NCI-H774 (cell line): ENCODE results near the gene CSHL1.
A peak's percentile ranks its signal among the peaks of the same experiment; 100 is the strongest.
"Not testable (repeated sequence)": the region's sequence is repeated elsewhere in the genome, so short reads cannot be mapped to it uniquely, and the experiment has no call there.

Source experiments
- DNase-seq: peaks from one replicate; lab custom pipeline; 2025; lab: John Stamatoyannopoulos, UW

CSHL1 gene

DNA sequence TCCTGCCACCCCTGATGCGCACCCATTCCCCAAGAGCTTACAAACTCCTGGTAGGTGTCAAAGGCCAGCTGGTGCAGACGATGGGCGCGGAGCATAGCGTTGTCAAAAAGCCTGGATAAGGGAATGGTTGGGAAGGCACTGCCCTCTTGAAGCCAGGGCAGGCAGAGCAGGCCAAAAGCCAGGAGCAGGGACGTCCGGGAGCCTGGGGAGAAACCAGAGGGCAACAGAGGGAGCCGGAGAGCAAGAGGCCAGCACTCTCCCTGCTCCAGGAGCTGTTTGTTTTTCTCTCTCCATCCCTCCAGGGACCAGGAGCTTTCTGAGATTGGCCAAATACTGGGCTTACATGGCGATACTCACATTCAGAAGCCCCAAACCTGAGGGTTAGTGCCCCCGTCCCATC lies 7.2 kb upstream of the CSHL1 start:
- no peak for DNase-seq

- DNase-seq: no peak
Observed at GRCh38 chr17:63917646-63918045, 6.6 kb upstream of the CSHL1 start.

DNA sequence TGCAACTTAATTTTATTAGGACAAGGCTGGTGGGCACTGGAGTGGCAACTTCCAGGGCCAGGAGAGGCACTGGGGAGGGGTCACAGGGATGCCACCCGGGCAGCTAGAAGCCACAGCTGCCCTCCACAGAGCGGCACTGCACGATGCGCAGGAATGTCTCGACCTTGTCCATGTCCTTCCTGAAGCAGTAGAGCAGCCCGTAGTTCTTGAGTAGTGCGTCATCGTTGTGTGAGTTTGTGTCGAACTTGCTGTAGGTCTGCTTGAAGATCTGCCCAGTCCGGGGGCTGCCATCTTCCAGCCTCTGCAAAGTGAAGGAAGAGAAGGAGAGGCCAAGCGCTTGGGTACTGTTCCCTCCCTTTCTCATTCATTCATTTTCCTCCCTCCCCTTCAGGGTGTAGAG lies 6.1 kb upstream of the CSHL1 start:
- DNase-seq: not testable (repeated sequence)

DNA sequence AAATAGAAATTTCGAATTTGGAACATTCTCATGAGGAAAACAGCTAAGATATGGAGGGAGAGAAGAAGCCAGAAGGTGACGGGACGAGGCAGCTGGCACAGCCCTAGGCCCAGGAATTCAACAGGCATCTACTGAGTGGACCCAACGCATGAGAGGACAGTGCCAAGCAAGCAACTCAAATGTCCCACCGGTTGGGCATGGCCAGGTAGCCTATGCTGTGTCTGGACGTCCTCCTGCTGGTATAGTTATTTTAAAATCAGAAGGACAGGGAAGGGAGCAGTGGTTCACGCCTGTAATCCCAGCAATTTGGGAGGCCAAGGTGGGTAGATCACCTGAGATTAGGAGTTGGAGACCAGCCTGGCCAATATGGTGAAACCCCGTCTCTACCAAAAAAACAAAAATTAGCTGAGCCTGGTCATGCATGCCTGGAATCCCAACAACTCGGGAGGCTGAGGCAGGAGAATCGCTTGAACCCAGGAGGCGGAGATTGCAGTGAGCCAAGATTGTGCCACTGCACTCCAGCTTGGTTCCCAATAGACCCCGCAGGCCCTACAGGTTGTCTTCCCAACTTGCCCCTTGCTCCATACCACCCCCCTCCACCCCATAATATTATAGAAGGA lies 5.6 kb upstream of the CSHL1 start:
- DNase-seq: no peak

DNA sequence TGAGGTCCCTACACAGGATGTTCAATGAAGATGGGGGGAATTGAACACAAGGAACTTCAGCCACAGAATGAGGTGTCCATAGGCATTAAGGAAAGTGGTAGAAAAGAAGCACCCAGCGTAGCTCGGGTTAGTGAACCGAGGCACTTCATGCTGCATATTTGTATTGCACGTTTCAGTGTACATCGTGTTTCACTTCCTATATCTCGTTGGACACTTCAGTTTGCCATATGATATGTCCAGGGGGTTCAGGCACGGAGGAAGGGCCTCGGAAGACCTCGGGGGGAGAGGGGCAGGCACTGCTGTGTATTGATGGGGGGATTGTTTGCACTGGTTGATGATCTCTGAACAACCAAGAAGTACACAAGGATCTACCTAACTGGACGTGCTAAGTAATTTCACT lies 4.7 kb upstream of the CSHL1 start:
- DNase-seq: not testable (repeated sequence)

DNA sequence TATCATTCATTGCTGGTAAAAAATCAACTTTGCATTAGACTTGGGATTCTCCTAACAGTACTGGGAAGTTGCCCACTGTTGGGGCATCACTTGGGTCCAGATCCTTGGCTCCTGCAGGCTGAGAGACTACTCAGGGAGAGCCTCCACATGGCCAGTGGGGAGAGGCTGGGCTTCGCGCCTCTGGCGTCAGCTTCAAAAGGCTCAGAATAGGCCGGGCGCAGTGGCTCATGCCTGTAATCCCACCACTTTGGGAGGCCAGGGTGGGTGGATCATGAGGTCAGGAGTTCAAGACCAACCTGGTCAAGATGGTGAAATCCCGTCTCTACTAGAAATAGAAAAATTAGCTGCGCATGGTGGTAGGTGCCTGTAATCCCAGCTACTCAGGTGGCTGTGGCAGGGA lies 3.4 kb upstream of the CSHL1 start:
- DNase-seq: no peak

- peak; percentile 8 for DNase-seq
Observed at GRCh38 chr17:63911657-63912100, 621 bp upstream of the CSHL1 start.

DNA sequence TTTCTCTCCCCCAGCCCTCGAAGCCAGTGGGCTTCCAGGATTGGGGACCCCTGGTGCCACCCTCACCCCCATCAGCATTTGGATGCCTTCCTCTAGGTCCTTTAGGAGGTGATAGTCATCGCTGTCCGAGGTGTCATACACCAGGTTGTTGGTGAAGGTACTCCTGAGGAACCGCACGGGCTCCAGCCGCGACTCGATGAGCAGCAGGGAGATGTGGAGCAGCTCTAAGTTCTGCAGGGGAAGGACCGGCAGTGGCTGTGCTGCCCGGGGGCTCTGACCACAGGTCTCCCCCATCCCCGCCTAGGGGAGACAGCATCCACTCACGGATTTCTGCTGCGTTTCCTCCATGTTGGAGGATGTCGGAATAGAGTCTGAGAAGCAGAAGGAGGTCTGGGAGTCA lies 962 bp downstream of the CSHL1 start:
- no peak for DNase-seq

DNA sequence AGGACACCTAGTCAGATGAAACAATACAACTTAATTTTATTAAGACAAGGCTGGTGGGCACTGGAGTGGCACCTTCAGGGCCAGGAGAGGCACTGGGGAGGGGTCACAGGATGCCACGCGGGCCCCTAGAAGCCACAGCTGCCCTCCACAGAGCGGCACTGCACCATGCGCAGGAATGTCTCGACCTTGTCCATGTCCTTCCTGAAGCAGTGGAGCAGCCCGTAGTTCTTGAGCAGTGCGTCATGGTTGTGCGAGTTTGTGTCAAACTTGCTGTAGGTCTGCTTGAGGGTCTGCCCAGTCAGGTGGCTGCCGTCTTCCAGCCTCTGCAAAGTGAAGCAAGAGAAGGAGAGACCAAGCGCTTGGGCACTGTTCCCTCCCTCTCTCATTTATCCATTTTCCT lies 1.5 kb downstream of the CSHL1 start:
- DNase-seq: not testable (repeated sequence)

GRCh38 chr17:63907161-63907778 lies 3.8 kb downstream of the CSHL1 start:
- DNase-seq: peak; percentile 10

- DNase-seq: not testable (repeated sequence)
Observed at GRCh38 chr17:63904796-63905195, 6.3 kb downstream of the CSHL1 start.

GRCh38 chr17:63903787-63904201 lies 7.3 kb downstream of the CSHL1 start:
- DNase-seq: peak; percentile 20

DNA sequence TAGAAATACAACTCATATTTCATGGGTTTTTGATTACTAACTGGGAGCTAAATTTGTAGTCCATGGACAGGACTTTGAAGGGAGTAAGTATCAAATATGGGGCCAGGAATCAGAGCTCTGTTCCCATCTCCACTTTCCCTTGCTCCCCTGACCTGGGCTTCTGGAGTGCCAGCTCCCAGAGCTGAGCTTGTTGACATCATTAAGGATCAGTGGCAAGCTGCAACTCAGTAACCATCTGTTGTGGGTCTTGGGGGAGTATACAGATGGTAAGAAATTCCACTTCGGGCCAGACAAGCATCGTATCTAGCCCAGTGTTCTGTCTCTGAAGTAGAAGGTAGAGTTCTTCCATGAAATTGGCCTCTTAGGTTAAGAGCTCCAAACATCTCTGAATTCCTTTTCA lies 9.1 kb downstream of the CSHL1 start:
- not testable (repeated sequence) for DNase-seq

DNA sequence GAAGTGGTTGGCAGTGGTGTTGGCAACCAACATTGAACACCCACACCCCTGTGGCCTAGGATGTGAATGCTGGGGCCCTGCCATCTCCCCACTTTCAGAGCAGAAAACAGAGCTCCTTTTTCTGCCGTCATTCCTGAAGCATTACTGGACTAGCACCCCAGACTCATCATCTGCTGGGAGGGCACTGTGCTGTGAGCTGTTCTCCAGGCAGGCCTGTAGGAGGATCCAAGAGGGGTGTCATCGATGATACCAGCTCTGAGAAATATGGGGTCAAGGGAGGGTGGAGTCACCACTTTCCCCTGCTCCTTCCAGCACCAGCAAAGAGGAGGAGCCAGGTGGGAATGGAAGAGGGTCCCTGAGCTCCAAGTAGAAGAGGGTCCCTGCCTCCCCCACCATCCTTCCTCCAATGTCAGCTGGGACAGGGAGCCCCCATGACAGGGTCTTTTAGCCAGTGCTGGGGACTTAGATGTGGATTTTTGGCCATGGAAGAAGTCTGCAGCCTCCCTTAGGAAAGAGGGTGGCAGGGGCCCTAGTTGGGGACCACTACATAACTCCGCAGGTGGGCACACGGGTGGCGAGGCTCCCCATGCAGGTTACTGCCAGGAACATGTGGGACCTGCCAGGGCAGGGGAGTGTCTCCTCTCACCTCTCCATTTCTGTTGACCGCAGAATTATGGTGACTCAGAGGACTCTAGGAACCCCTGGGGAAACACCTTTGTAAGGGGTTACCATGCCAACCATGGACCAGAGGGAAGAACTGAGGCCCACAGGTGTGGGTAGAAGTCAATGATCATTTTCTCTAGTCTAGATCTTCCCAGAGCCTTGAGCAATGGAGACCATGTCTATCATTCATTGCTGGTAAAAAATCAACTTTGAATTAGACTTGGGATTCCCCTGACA lies 11.9 kb downstream of the CSHL1 start:
- DNase-seq: not testable (repeated sequence)

DNA sequence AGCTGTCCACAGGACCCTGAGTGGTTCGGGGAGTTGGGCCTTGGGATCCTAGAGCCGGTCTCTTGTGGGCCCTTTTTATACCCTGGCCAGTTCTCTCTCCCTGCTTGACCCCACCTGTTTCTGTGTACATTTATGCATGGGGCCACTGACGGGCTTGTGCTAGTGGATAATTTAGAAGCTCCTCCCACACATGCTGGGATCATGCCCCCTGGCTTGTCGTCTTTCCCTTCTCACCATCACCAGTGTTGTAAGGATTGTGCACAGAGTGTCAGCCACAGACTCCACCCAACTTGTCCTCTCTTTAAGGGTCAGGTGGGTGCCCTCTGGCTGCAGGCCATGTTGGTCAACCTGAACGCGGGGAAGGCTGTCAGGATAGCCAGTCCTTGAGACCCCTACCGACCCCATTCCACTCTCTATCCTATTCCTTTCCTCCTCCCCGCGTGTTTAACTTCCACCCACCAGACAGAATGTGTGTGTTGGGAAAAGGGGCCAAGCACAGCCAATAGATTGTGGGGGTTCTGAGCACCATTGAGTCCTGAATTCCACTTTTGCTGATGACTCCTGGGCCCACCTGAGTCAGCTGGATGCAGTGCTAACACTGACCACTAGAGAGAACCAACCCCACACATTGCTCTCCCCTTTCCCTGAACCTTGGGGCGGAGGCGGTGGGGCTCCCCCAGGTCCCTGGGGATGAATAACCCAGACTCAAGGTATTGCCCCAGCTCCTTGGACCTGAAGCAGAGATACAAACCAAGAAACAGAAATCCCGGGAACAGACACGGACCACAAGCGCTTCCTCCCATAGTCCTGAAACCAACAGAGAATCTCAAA lies 14.3 kb downstream of the CSHL1 start, which contains the start of gene CSH1:
Gene CSH1 (minus strand): TSS at position 51 of the 831 bp plus-strand sequence. CDS start 63 bp downstream, outside the sequence.
- not testable (repeated sequence) for DNase-seq

- DNase-seq: not testable (repeated sequence)
Observed at GRCh38 chr17:63894821-63895220, 16.2 kb downstream of the CSHL1 start.

DNA sequence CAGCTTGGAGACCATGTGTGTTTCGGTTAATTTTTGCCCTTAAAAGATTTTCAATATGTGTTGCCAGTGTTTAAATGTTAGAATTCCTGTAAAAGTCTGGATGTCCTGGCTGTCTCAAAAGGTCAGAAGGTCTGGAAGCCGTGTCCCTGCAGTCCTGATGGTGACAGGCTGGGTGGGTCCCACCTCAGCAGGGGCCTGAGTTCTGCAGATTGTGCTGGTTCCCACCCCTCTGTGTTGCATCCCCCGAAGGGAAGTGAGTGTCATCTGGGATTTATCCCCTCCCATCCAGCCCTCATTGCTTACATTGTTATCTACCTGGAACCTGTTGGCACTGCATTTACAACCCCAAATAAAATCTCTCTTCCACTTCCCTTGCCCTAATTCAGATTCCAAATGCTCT lies 17.0 kb downstream of the CSHL1 start:
- DNase-seq: not testable (repeated sequence)

DNA sequence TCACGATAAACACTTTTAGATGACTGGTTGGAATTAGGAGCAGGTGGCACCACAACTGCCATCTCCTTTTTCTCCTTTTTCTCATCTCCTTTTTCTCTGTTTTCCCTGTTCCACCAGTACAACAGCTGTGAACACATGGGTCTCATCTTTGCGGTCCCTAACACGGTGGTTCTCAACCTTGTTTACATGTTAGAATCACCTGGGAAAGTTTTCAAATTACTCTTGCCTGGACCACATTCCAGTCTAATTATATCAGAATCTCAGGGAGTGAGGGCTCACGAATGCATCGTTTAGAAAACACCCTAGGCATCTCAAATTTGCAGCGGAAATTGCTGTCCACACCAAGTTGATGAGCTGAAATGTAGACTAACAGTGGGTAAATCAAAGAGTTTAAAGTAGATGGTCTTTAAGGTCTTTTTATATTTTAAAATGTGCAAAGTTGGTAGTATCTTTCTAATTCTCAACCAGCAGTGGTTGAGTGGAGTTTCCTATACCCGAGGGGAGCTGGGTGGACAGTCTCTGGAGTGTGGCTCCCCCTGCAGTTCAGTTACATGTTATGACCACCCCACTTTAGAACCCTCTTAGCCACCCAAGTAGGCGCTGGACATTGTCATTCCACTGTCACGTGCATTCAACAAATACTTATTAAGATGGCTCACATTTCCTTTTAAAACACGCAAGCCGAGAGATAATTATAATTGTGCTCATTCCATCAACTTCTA lies 18.6 kb downstream of the CSHL1 start:
- DNase-seq: not testable (repeated sequence)

DNA sequence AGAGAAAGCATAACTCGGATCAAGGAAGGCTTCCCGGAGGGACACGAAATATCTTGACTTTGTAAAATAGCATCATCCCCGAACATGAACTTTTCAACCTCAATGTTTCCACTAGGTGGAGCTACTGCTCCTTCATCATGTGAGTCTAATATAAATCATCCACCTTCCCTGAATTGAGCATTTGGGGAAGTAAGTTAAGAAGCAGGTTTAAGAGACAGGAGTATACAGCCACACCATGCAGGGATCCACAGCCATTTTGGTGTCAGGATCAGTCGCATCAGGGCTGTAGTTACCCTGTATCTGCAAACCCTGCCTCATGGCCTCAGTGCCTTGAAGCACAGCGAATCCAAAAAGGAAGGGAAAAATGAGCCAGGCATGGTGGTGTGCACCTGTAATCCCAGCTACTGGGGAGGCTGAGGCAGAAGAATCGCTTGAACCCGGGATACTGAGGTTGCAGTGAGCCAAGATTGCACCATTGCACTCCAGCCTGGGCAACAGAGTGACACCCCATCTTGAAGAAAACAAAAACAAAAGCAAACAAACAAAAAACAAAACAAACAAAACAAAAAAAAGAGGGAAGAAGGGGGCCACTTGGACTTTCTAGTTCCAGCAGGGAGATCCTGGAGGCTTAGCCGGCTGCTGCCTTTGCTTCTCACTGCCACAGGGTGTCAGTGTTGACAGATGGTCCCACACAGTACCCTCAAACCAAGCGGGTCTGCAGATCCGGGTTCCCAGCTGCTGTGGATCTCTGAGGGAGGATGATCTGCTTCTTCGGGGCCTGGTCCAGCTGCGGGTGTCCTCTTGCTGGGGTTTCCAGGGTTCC lies 21.8 kb downstream of the CSHL1 start:
- peak; percentile 18 for DNase-seq

DNA sequence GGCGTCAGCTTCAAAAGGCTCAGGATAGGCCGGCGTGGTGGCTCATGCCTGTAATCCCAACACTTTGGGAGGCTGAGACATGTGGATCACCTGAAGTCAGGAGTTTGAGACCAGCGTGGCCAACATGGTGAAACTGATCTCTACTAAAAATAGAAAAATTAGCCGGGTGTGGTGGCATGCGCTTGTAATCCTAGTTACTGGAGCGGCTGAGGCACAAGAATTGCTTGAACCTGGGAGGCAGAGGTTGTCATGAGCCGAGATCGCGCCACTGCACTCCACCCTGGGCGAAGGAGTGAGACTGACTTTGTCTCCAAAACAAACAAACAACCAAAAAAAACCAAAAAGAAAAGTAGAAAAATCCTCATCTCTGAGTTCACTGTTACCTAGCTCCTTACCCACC lies 25.9 kb downstream of the CSHL1 start:
- not testable (repeated sequence) for DNase-seq
